BJ (cell line): Measurements from ENCODE around the gene SEMA3B. TPM values are rescaled to one million over a fixed set of nuclear protein-coding genes. Genes with fewer than 3 reads are reported as not detected.

Source experiments
- CTCF ChIA-PET: fragments of 350-600 bp; formaldehyde crosslinking; extraction: SDS; loops from one replicate; lab custom pipeline; 2021; ENCODE audit warnings: antibody characterized with exemption, inconsistent platforms; lab: Yijun Ruan, JAX
- POLR2A ChIA-PET: fragments of 300-600 bp; sonication (Branson Sonifier 250); formaldehyde crosslinking; extraction: SDS; loops from one replicate; lab custom pipeline; 2021; ENCODE audit warnings: antibody characterized with exemption; lab: Charles Lee
- DNase-seq: peaks from one replicate; pipeline ENCODE4 v3.0.0-alpha.2; 2011; ENCODE audit warnings: low read depth
- H3K27me3 ChIP-seq: 2 replicates; pipeline ENCODE4 v1.6.0; 2011; ENCODE audit warnings: low read length; ENCODE audit not compliant: control insufficient read depth, insufficient read depth
- H3K36me3 ChIP-seq: 2 replicates; pipeline ENCODE4 v1.5.1; 2011; ENCODE audit warnings: low read length; ENCODE audit not compliant: control insufficient read depth, insufficient read depth
- H3K4me3 ChIP-seq: 2 replicates; pipeline ENCODE4 v1.5.1; 2011; ENCODE audit warnings: low read depth, mild to moderate bottlenecking, control low read depth, low read length
- polyA plus RNA-seq: library from polyadenylated mRNA; depleted of rRNA; stranded (reverse); fragments of >200 nt; gene quantifications from 2 replicates; pipeline ENCODE4 v1.2.3, GENCODE V29; 2011
- TF ChIP-seq, protein P1 (sequence below): IDR thresholded peaks from 2 replicates; pipeline ENCODE4 v1.5.1; 2011; ENCODE audit warnings: low read depth, mild to moderate bottlenecking, control low read depth, inconsistent platforms, low read length, moderate library complexity; ENCODE audit not compliant: insufficient read depth

SEMA3B gene
- polyA plus RNA-seq, 1 experiment = 59.0 TPM

GRCh38 chr3:50314816-50315215 lies 45.9 kb downstream of the SEMA3B start:
- CTCF ChIA-PET = interaction anchor here (0.6 to 3.0 kb wide), 3 partner anchors 9 to 270 kb away, joined by 3 to 15 read pairs (median 3); partner anchors contain the start of genes HYAL2, HYAL3 and NAA80
- TF ChIP-seq, protein P1, sequence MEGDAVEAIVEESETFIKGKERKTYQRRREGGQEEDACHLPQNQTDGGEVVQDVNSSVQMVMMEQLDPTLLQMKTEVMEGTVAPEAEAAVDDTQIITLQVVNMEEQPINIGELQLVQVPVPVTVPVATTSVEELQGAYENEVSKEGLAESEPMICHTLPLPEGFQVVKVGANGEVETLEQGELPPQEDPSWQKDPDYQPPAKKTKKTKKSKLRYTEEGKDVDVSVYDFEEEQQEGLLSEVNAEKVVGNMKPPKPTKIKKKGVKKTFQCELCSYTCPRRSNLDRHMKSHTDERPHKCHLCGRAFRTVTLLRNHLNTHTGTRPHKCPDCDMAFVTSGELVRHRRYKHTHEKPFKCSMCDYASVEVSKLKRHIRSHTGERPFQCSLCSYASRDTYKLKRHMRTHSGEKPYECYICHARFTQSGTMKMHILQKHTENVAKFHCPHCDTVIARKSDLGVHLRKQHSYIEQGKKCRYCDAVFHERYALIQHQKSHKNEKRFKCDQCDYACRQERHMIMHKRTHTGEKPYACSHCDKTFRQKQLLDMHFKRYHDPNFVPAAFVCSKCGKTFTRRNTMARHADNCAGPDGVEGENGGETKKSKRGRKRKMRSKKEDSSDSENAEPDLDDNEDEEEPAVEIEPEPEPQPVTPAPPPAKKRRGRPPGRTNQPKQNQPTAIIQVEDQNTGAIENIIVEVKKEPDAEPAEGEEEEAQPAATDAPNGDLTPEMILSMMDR = no peak

DNA sequence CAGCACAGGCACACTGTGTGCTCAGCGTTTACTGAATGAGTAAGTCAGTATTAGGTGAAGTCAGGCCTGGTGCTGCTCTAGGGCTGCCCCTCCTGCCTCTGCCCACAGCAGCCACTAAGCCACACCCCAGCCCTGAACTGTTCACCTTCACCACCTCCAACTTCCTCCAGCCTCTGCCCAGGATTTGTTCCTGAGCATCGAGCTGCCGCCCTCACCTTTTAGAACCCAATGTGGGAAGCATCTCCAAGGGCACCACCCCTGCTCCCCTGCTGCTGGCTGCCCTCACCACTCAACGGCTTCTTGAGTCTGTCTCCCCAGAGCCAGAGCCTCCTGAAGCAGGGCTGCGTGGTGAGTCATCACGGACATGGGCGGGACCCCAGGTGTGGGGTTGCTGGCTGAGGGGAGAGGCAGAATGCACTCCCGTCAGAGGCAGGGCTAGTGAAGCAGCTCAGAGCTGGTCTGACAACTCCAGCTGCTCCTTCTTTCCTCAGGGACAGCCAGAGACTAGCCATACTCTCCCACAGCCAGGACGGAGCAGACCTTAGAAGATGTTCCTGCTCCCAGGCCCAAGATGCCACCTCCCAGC lies 47.8 kb downstream of the SEMA3B start:
- ChIA-PET POLR2A (no interaction called here), CTCF (interaction anchor here (1.9 to 3.0 kb wide), 2 partner anchors 7 to 18 kb away, joined by 3 to 15 read pairs; partner anchors contain the start of genes HYAL2, HYAL3 and NAA80)
- no peak overlapping the region for H3K4me3 ChIP-seq
- H3K27me3 ChIP-seq = no peaks in the 10 kb centered on the region
- TF ChIP-seq, protein P1 = no peak
- DNase-seq = no peak
- peaks cover 20% of the 10 kb centered on the region for H3K36me3 ChIP-seq

More at GRCh38 chr3:50314816-50315215, 45.9 kb downstream of the SEMA3B start:
- DNase-seq = no peak
- H3K36me3 ChIP-seq = peaks cover 20% of the 10 kb centered on the region
- no peak overlapping the region for H3K4me3 ChIP-seq
- POLR2A ChIA-PET = interaction anchor here (0.5 kb wide), 1 partner anchor 19 kb away, joined by 5 read pairs; no protein-coding TSS in a partner anchor
- H3K27me3 ChIP-seq = no peaks in the 10 kb centered on the region

GRCh38 chr3:50317300-50317699 lies 48.4 kb downstream of the SEMA3B start:
- ChIA-PET POLR2A (no interaction called here), CTCF (interaction anchor here (1.9 kb wide), 1 partner anchor 18 kb away, joined by 3 read pairs; the partner anchor contains the start of genes HYAL3 and NAA80)
- no peaks in the 10 kb centered on the region for H3K27me3 ChIP-seq
- DNase-seq = no peak
- TF ChIP-seq, protein P1 = no peak
- H3K4me3 ChIP-seq = no peak overlapping the region
- H3K36me3 ChIP-seq = peaks cover 20% of the 10 kb centered on the region

DNA sequence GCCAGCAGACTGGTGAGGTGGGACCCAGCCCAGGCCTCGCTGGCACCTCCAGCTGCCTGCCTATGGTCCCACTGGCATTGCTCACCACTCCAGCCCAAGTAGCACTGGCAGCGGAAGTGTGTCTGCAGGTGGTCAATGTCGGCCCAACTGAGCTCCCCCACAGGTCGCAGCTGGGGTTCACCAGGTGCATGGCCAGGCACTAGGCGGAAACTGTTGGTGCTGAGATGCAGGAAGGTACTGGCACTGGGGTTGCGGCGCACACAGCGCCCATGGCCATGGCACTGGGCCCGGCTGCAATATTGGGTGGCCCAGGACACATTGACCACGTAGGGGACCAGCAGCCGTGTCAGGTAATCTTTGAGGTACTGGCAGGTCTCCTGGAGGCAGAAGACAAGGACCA lies 49.2 kb downstream of the SEMA3B start:
- Histone ChIP-seq H3K36me3 (peaks cover 20% of the 10 kb centered on the region), H3K27me3 (no peaks in the 10 kb centered on the region), H3K4me3 (no peak overlapping the region)
- DNase-seq = no peak
- TF ChIP-seq, protein P1 = no peak
- ChIA-PET CTCF (interaction anchor here (1.2 to 1.9 kb wide), 3 partner anchors 11 to 91 kb away, joined by 3 read pairs; partner anchors contain the start of genes HYAL3 and NAA80), POLR2A (no interaction called here)

GRCh38 chr3:50318615-50319014 lies 49.7 kb downstream of the SEMA3B start:
- POLR2A ChIA-PET = no interaction called here
- H3K4me3 ChIP-seq = no peak overlapping the region
- TF ChIP-seq, protein P1 = no peak
- peaks cover 20% of the 10 kb centered on the region for H3K36me3 ChIP-seq
- CTCF ChIA-PET = interaction anchor here (0.6 to 1.3 kb wide), 4 partner anchors 11 to 610 kb away, joined by 3 to 5 read pairs (median 3); partner anchors contain the start of gene IFRD2
- no peak for DNase-seq
- H3K27me3 ChIP-seq = no peaks in the 10 kb centered on the region
